Sigmoid colon (tissue), 4 donors: ENCODE data around the gene SLC11A1.

Experiments used
- CTCF ChIP-seq, 4 experiments: fragments of 450-650 bp in 3 of 4; fragments of 200-600 bp in 1 of 4; IDR thresholded peaks; one replicate each; pipeline ENCODE4 v1.5.1; 2016 to 2019; ENCODE audit warnings: antibody characterized with exemption in 4 of 4, mild to moderate bottlenecking in 3 of 4, moderate library complexity in 2 of 4
- EP300 ChIP-seq, 4 donors: sonication (generic); formaldehyde crosslinking; IDR thresholded peaks; one replicate each; pipeline ENCODE4 v1.6.1; 2017; ENCODE audit warnings: antibody characterized with exemption in 4 of 4
- POLR2AphosphoS5 ChIP-seq, 4 donors: sonication (generic); formaldehyde crosslinking; IDR thresholded peaks; one replicate each; pipeline ENCODE4 v1.6.1; 2017; ENCODE audit warnings: antibody characterized with exemption in 4 of 4

- TF ChIP-seq CTCF (IDR thresholded peaks at IDR 0.05) (no peak), EP300 (IDR thresholded peaks at IDR 0.05) (no peak), POLR2AphosphoS5 (IDR thresholded peaks at IDR 0.05) (no peak)
These were observed 13.9 kb upstream of the SLC11A1 start for GRCh38 chr2:218368150-218368528.
